ENCODE measurements around the gene WFDC12. TPM values are rescaled to one million over a fixed set of nuclear protein-coding genes. Genes with fewer than 3 reads are reported as not detected.

WFDC12 gene
- total and polyA plus RNA-seq, 7 donors, result 0.42 to 1.2 TPM; not detected in 5

DNA sequence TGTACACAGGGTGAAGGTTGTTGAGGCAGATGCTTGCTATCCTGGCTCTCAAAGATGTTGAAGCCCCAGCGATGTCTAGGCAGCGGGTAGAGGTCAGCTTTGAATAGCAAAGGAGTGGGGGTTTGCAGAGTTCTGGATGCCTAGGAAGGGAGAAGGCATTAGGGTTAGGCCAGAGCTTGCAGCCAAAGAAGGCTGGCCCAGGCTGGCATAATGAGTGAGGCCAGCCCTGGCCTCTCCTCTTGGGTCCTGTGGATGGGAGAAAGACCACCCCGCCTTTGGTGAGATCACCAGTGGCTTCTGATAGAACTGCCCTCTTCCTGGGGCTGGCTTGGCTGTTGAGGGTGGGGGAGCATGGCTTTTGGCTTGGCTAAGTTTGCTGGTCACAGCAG, 8.9 kb downstream of the WFDC12 start:
- DNase-seq, result no peak
- Histone ChIP-seq H3K4me1 (no peaks in the 10 kb centered on the region), H3K27ac (no peak overlapping the region), H3K4me3 (no peak overlapping the region), H3K9me3 (no peaks in the 10 kb centered on the region), H3K27me3 (peaks cover 0 to 31% (median 0%) of the 10 kb centered on the region in 3 donors), H3K36me3 (no peaks in the 10 kb centered on the region)
- intact Hi-C loops (cut with DNase I), result no loop called here
- 79 to 88% methylated on average over 3 of the region's 3 CpGs for WGBS, 2 donors
- TF ChIP-seq, protein P1, sequence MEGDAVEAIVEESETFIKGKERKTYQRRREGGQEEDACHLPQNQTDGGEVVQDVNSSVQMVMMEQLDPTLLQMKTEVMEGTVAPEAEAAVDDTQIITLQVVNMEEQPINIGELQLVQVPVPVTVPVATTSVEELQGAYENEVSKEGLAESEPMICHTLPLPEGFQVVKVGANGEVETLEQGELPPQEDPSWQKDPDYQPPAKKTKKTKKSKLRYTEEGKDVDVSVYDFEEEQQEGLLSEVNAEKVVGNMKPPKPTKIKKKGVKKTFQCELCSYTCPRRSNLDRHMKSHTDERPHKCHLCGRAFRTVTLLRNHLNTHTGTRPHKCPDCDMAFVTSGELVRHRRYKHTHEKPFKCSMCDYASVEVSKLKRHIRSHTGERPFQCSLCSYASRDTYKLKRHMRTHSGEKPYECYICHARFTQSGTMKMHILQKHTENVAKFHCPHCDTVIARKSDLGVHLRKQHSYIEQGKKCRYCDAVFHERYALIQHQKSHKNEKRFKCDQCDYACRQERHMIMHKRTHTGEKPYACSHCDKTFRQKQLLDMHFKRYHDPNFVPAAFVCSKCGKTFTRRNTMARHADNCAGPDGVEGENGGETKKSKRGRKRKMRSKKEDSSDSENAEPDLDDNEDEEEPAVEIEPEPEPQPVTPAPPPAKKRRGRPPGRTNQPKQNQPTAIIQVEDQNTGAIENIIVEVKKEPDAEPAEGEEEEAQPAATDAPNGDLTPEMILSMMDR (IDR thresholded peaks at IDR 0.05), result no peak
- TF ChIP-seq POLR2AphosphoS5 (IDR thresholded peaks at IDR 0.05), result no peak
- TF ChIP-seq POLR2A (IDR thresholded peaks at IDR 0.05), result no peak
- no peak for TF ChIP-seq EP300 (IDR thresholded peaks at IDR 0.05)

DNA sequence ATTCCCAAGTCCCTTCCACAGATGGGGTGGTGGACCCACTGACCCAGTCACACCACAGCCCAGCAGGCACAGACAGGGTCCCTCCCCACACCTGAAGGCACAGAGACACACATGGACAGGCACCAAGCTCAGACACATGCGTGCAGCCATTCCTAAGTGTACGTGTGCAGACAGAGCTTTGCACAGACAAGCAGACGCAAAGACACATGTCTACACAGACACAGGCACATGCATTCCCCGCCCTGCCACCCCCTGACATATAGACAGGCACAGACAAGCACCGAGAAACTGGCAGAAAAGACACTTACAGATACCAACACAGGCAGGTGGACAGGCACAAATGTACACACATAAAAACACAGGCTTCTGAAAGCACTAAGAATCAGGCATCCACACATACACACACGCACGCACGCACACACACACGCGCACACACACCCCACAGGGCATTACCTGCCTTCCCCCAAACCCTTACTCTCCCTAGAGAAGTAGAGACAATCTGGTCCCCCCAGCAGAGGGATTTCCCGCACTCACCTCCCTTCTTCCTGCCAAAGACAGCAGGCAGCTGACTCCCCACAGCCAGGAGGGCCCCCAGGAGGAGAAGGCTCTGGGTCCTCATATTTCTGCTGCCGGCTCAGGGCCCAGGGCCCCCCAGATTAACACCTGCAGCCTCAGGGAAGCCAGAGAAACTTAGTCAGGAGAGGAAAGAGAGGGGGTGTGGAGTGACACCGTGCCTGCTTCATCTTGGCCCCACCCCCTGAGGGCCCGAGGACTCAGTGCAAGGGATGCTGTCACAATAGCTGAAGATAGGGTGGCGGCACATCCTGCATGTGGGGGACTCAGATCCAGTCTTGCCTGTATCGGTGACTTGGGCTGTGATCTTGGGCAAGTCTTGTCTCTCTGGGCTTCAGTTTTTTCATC, 9.5 kb downstream of the WFDC12 start, which contains the start of gene WFDC5:
TSS of gene WFDC5 (minus strand) at position 710 of the 921 bp plus-strand sequence. CDS start at position 619, 91 bp downstream.
- Histone ChIP-seq H3K27me3 (peaks cover 0 to 24% (median 0%) of the 10 kb centered on the region in 3 donors), H3K4me1 (no peaks in the 10 kb centered on the region), H3K9me3 (no peaks in the 10 kb centered on the region), H3K36me3 (no peaks in the 10 kb centered on the region), H3K4me3 (no peak within 1 kb of the TSS), H3K27ac (no peak within 1 kb of the TSS)
- no peak for DNase-seq
- WGBS, 2 donors, result 62 to 69% methylated on average over 16 of the region's 16 CpGs
- intact Hi-C loops (cut with DNase I), result no loop called here
- TF ChIP-seq POLR2A (IDR thresholded peaks at IDR 0.05), result no peak
- no peak for TF ChIP-seq EP300 (IDR thresholded peaks at IDR 0.05)
- TF ChIP-seq, protein P1 (IDR thresholded peaks at IDR 0.05), result no peak
- no peak for TF ChIP-seq POLR2AphosphoS5 (IDR thresholded peaks at IDR 0.05)

DNA sequence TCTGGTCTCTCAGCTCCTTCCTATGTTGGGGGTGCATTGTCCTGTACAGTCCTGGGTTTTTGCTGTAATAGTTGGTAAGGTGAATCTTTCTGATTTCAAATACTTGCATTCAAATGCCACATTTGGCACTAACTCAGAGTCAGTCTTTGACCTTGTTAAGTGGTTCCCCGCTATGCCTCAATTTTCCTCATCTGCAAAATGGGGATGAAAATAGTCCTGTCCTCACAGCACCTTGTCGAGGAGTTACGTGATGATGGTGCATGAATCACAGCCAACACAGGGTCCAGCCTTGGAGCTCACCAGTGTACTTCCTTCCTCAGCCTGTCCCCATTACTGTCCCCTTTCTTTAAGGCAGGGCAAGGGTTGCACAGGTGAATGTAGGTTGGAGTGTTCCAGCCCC, 10.4 kb downstream of the WFDC12 start:
- TF ChIP-seq EP300 (IDR thresholded peaks at IDR 0.05) (no peak), POLR2A (IDR thresholded peaks at IDR 0.05) (no peak), POLR2AphosphoS5 (IDR thresholded peaks at IDR 0.05) (no peak)
- TF ChIP-seq, protein P1 (IDR thresholded peaks at IDR 0.05), result no peak
- intact Hi-C loops (cut with DNase I), result no loop called here
- no peak overlapping the region for H3K27ac ChIP-seq
- 93 to 96% methylated on average over 3 of the region's 3 CpGs for WGBS, 2 donors
- no peak for DNase-seq
- no peaks in the 10 kb centered on the region for H3K9me3 ChIP-seq
- H3K4me1 ChIP-seq, result no peaks in the 10 kb centered on the region
- H3K36me3 ChIP-seq, result no peaks in the 10 kb centered on the region
- H3K27me3 ChIP-seq, result peaks cover 0 to 19% (median 0%) of the 10 kb centered on the region in 3 donors
- no peak overlapping the region for H3K4me3 ChIP-seq

DNA sequence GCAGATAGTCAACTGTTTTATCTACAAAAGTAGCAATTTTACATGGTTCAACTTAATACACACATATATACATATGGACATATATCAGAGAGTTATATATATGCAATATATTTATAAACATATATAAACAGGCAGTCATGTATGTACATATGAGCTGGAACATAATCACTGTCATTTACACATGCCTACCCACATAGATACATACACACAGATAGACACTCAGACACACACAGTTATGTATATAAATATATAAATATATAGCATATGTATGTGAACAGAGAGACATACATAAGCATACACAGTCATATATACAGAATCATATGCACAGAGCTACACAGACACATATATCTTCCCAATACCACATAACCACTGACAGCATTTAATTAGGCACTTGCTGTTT, 11.5 kb downstream of the WFDC12 start:
- Histone ChIP-seq H3K27ac (no peak overlapping the region), H3K4me1 (no peaks in the 10 kb centered on the region), H3K27me3 (peaks cover 0 to 19% (median 0%) of the 10 kb centered on the region in 3 donors), H3K4me3 (no peak overlapping the region), H3K9me3 (no peaks in the 10 kb centered on the region), H3K36me3 (no peaks in the 10 kb centered on the region)
- TF ChIP-seq, protein P1 (IDR thresholded peaks at IDR 0.05), result no peak
- TF ChIP-seq POLR2AphosphoS5 (IDR thresholded peaks at IDR 0.05), result no peak
- TF ChIP-seq POLR2A (IDR thresholded peaks at IDR 0.05), result no peak
- no peak for TF ChIP-seq EP300 (IDR thresholded peaks at IDR 0.05)
- no peak for DNase-seq
- intact Hi-C loops (cut with DNase I), result no loop called here
